Mammary epithelial cell (primary cell): ENCODE measurements around the gene ALG1.

Experiments
- EZH2 ChIP-seq: IDR thresholded peaks from 2 replicates; pipeline ENCODE4 v1.6.1; 2012; ENCODE audit warnings: low read length, inconsistent platforms, borderline replicate concordance
- TF ChIP-seq, protein P1 (sequence below), 2 donors: IDR thresholded peaks in 1 of 2; conservative IDR thresholded peaks in 1 of 2; 2 replicates each; pipeline ENCODE4 v1.5.1; 2011 to 2012; ENCODE audit warnings: inconsistent platforms in 2 of 2, low read length in 2 of 2, mild to moderate bottlenecking in 2 of 2, control low read depth in 1 of 2, low read depth in 1 of 2; ENCODE audit not compliant: insufficient read depth in 1 of 2; ENCODE audit errors: extremely low read depth in 1 of 2

DNA sequence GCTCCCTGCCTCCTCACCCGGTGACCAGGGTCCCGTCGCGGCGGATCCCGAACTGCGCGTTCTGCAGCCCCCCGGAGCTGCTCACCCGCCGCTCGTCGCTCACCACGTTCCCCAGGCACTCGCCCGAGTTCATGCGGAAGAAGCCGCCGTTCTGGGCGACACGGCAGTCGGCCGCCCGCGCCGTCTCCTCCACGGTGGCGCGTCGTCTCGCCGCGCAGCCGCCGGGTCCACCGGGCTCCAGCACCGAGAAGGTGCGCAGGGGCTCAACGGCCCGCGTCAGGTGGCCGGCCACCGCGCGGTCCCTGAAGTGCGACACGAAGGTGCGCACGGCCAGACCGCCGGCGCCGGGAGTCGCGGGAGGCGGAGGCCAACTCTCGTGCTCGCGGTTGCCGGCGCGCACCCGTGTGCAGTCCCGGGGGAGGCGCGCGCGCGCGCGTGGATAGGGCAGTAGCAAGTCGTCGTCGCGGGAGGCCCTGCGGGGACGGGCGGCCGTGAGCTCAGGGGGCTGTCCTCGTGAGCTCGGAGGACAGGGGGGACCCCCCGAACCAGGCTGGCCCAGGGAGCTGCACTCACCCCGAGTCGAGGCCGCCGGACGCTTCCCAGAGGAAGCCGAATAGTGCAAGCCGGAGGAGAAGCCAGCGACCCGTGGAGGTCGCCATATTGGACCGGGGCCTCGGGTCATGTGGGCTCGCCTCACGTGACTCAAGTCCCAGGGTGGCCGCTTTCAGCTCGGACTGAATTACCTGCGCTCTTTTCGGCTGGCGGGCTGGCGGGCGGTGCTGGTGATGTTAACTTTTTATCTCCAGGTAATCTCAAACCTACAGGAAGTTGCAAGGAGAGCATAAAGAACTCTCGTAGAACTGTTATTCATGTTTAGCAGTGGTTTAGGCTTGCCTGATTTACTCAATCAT is 38.1 kb upstream of the ALG1 start, which contains the start of gene NAGPA:
- TF ChIP-seq, protein P1, sequence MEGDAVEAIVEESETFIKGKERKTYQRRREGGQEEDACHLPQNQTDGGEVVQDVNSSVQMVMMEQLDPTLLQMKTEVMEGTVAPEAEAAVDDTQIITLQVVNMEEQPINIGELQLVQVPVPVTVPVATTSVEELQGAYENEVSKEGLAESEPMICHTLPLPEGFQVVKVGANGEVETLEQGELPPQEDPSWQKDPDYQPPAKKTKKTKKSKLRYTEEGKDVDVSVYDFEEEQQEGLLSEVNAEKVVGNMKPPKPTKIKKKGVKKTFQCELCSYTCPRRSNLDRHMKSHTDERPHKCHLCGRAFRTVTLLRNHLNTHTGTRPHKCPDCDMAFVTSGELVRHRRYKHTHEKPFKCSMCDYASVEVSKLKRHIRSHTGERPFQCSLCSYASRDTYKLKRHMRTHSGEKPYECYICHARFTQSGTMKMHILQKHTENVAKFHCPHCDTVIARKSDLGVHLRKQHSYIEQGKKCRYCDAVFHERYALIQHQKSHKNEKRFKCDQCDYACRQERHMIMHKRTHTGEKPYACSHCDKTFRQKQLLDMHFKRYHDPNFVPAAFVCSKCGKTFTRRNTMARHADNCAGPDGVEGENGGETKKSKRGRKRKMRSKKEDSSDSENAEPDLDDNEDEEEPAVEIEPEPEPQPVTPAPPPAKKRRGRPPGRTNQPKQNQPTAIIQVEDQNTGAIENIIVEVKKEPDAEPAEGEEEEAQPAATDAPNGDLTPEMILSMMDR (conservative IDR thresholded peaks at IDR 0.05 in 1 of 2, IDR thresholded peaks at IDR 0.05 in 1 of 2; ENCODE audit: extremely low read depth in 1 of 2, insufficient read depth in 1 of 2, low read depth in 1 of 2, low read length in 2 of 2) = no peak
- no peak for TF ChIP-seq EZH2
